BLaER1 treated with 17β-estradiol and CSF1 and Interleukin-3, amounts not matched to agents 10 nM and 100 nM (cell line): ENCODE results near the gene CHMP5.

Source experiments
- H3K27ac ChIP-seq, 11 experiments: shearing (Covaris generic); formaldehyde crosslinking; 2 replicates each; pipeline ENCODE4 v1.8.1; 2022
- H3K27me3 ChIP-seq, 11 experiments: shearing (Covaris generic); formaldehyde crosslinking; 2 replicates each; pipeline ENCODE4 v1.8.1; 2022
- H3K36me3 ChIP-seq, 11 experiments: shearing (Covaris generic); formaldehyde crosslinking; 2 replicates each; pipeline ENCODE4 v1.8.1; 2022
- H3K4me1 ChIP-seq, 10 experiments: shearing (Covaris generic); formaldehyde crosslinking; 2 replicates each; pipeline ENCODE4 v1.8.1; 2022
- H3K4me2 ChIP-seq, 11 experiments: shearing (Covaris generic); formaldehyde crosslinking; 2 replicates each; pipeline ENCODE4 v1.8.1; 2022
- H3K4me3 ChIP-seq, 10 experiments: shearing (Covaris generic); formaldehyde crosslinking; 2 replicates each; pipeline ENCODE4 v1.8.1; 2022
- H3K9ac ChIP-seq, 11 experiments: shearing (Covaris generic); formaldehyde crosslinking; 2 replicates each; pipeline ENCODE4 v1.8.1; 2022
- H3K9me3 ChIP-seq, 11 experiments: shearing (Covaris generic); formaldehyde crosslinking; replicated peaks in 1 of 11; 2 replicates each; pipeline ENCODE4 v1.8.1; 2022
- H4K20me1 ChIP-seq, 11 experiments: shearing (Covaris generic); formaldehyde crosslinking; 2 replicates each; pipeline ENCODE4 v1.8.1; 2022
- Cebpa-rat ChIP-seq, 11 experiments: shearing (Covaris generic); IDR thresholded peaks; 2 replicates each; pipeline ENCODE4 v1.8.1; 2022

Gene CHMP5

GRCh38 chr9:33263131-33264002 lies 1.5 kb upstream of the CHMP5 start:
- no peaks in the 10 kb centered on the region for H3K9me3 ChIP-seq
- peak overlapping the region; percentile 69 to 96 (median 91); a peak in 21 of 22 replicates for H3K27ac ChIP-seq
- H3K4me1 ChIP-seq: peaks cover 24 to 72% (median 32%) of the 10 kb centered on the region in 10 experiments
- H3K27me3 ChIP-seq: no peaks in the 10 kb centered on the region
- peak overlapping the region; percentile 85 to 96 (median 93) for H3K9ac ChIP-seq
- H3K4me2 ChIP-seq: peak overlapping the region; percentile 75 to 98 (median 88)
- H3K36me3 ChIP-seq: peaks cover 59 to 70% (median 65%) of the 10 kb centered on the region in 11 experiments
- H3K4me3 ChIP-seq: peak overlapping the region; percentile 86 to 98 (median 96)
- peaks cover 10 to 54% (median 39%) of the 10 kb centered on the region in 11 experiments; a peak in 17 of 22 replicates for H4K20me1 ChIP-seq
- no peak for TF ChIP-seq Cebpa-rat (IDR thresholded peaks at IDR 0.05)

DNA sequence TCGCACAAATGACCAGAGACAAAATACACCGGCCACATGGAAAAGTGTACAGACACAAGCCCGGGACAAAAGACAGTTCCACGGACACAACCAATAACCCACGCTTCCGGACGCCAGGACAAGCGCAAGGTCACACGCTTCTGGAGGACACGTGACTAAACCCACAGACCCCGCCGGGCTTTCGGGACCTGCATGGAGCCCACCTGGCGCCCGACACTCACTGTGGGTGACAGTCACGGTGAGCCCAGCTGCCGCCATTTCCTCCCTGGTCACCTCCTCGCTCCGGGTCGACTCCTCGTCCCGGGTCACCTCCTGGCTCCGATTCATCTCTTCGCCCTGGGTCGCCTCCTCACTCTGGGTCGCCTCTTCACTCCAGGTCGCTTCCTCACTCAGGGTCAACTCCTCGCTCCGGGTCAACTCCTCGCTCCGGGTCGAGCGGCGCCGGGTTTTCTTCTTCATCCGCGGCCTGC lies 811 bp upstream of the CHMP5 start:
- Histone ChIP-seq H3K9ac (peak overlapping the region; percentile 85 to 96 (median 93)), H3K4me2 (peak overlapping the region; percentile 75 to 98 (median 88)), H3K4me1 (peaks cover 24 to 72% (median 32%) of the 10 kb centered on the region in 10 experiments), H3K27me3 (no peaks in the 10 kb centered on the region), H3K27ac (peak overlapping the region; percentile 69 to 96 (median 91)), H3K9me3 (no peaks in the 10 kb centered on the region), H3K36me3 (peaks cover 56 to 70% (median 65%) of the 10 kb centered on the region in 11 experiments), H3K4me3 (peak overlapping the region; percentile 86 to 98 (median 96)), H4K20me1 (peaks cover 10 to 47% (median 34%) of the 10 kb centered on the region in 11 experiments; a peak in 16 of 22 replicates)
- TF ChIP-seq Cebpa-rat (IDR thresholded peaks at IDR 0.05): no peak

- H3K36me3 ChIP-seq: peaks cover 43 to 70% (median 65%) of the 10 kb centered on the region in 11 experiments
- peak overlapping the region; percentile 71 to 96 (median 76) for H3K4me3 ChIP-seq
- H4K20me1 ChIP-seq: peaks cover 3 to 34% (median 24%) of the 10 kb centered on the region in 11 experiments; a peak in 16 of 22 replicates
- H3K27me3 ChIP-seq: no peaks in the 10 kb centered on the region
- peak overlapping the region; percentile 92 to 99 (median 95) for H3K4me2 ChIP-seq
- peak overlapping the region; percentile 82 to 92 (median 88) for H3K9ac ChIP-seq
- peaks cover 24 to 60% (median 32%) of the 10 kb centered on the region in 10 experiments for H3K4me1 ChIP-seq
- TF ChIP-seq Cebpa-rat (IDR thresholded peaks at IDR 0.05): no peak
- peak overlapping the region; percentile 74 to 88 (median 82); a peak in 21 of 22 replicates for H3K27ac ChIP-seq
- H3K9me3 ChIP-seq: no peaks in the 10 kb centered on the region
These were observed 489 bp downstream of the CHMP5 start for GRCh38 chr9:33265211-33265865.

- TF ChIP-seq Cebpa-rat (IDR thresholded peaks at IDR 0.05): no peak
- no peak overlapping the region for H3K27ac ChIP-seq
- H3K27me3 ChIP-seq: no peaks in the 10 kb centered on the region
- H3K4me1 ChIP-seq: peaks cover 21 to 42% (median 30%) of the 10 kb centered on the region in 10 experiments
- H3K9ac ChIP-seq: no peak overlapping the region; a peak in 1 of 22 replicates
- peaks cover 42 to 70% (median 65%) of the 10 kb centered on the region in 11 experiments for H3K36me3 ChIP-seq
- no peaks in the 10 kb centered on the region for H3K9me3 ChIP-seq
- H3K4me2 ChIP-seq: peak overlapping the region in 7 of 11 experiments; percentile 4 to 99 (median 98); a peak in 9 of 22 replicates
- no peak overlapping the region for H3K4me3 ChIP-seq
- peaks cover 3 to 22% (median 14%) of the 10 kb centered on the region in 11 experiments; a peak in 16 of 22 replicates for H4K20me1 ChIP-seq
These were observed 2.4 kb downstream of the CHMP5 start for GRCh38 chr9:33267151-33267767.

DNA sequence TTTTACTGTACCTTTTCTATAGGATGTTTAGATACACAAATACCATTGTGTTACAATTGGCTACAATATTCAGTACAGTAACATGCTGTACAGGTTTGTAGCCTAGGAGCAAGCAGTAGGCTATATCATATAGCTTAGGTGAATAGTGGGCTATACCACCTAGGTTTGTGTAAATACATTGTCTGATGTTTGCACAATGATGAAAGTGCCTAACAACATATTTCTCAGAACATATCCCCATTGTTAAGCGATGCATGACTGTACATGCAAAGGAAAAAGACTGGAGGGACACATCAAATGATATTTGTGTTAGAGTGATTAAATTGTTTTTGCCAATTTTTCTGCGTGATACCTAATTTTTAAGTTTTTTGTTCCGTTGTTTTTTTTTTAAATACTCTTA lies 5.3 kb downstream of the CHMP5 start:
- TF ChIP-seq Cebpa-rat (IDR thresholded peaks at IDR 0.05): no peak
- no peaks in the 10 kb centered on the region for H3K9me3 ChIP-seq
- peaks cover 12 to 33% (median 21%) of the 10 kb centered on the region in 10 experiments for H3K4me1 ChIP-seq
- H3K36me3 ChIP-seq: peaks cover 62 to 94% (median 88%) of the 10 kb centered on the region in 11 experiments
- no peak overlapping the region for H3K9ac ChIP-seq
- H3K27me3 ChIP-seq: no peaks in the 10 kb centered on the region
- H4K20me1 ChIP-seq: peaks cover 0 to 20% (median 0%) of the 10 kb centered on the region in 11 experiments; a peak in 3 of 22 replicates
- H3K4me2 ChIP-seq: no peak overlapping the region
- H3K4me3 ChIP-seq: no peak overlapping the region
- H3K27ac ChIP-seq: no peak overlapping the region

GRCh38 chr9:33272061-33272460 lies 7.2 kb downstream of the CHMP5 start:
- no peak for TF ChIP-seq Cebpa-rat (IDR thresholded peaks at IDR 0.05)
- Histone ChIP-seq H3K4me1 (peaks cover 0 to 14% (median 2%) of the 10 kb centered on the region in 10 experiments; a peak in 9 of 20 replicates), H3K27me3 (no peaks in the 10 kb centered on the region), H3K9me3 (no peaks in the 10 kb centered on the region), H3K4me2 (no peak overlapping the region), H3K36me3 (peaks cover 78 to 100% (median 99%) of the 10 kb centered on the region in 11 experiments), H4K20me1 (peaks cover 0 to 20% (median 0%) of the 10 kb centered on the region in 11 experiments; a peak in 3 of 22 replicates), H3K9ac (no peak overlapping the region), H3K4me3 (no peak overlapping the region), H3K27ac (no peak overlapping the region)

GRCh38 chr9:33273266-33273971 lies 8.6 kb downstream of the CHMP5 start:
- Histone ChIP-seq H3K9me3 (no peaks in the 10 kb centered on the region), H3K36me3 (peaks cover 78 to 100% (median 99%) of the 10 kb centered on the region in 11 experiments), H3K4me2 (no peak overlapping the region), H3K27me3 (no peaks in the 10 kb centered on the region), H3K9ac (no peak overlapping the region), H3K27ac (no peak overlapping the region), H3K4me1 (peaks cover 0 to under 1% (median 0%) of the 10 kb centered on the region in 10 experiments; a peak in 2 of 20 replicates), H3K4me3 (no peak overlapping the region), H4K20me1 (peaks cover 0 to 20% (median 0%) of the 10 kb centered on the region in 11 experiments; a peak in 3 of 22 replicates)
- no peak for TF ChIP-seq Cebpa-rat (IDR thresholded peaks at IDR 0.05)

DNA sequence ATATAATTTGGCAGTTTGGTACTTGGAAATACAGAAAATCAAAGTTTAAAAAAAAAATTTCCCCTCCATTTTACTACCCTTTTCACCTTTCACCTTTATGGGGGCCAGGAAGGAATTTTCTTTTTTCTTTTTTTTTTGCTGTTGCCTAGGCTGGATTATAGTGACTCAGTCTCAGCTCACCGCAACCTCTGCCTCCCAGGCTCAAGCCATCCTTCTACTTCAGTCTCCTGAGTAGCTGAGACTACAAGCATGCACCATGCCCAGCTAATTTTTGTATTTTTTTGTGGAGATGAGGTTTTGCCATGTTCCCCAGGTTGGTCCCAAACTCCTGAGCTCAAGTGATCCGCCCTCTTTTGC lies 9.1 kb downstream of the CHMP5 start:
- peaks cover 81 to 100% (median 100%) of the 10 kb centered on the region in 11 experiments for H3K36me3 ChIP-seq
- no peaks in the 10 kb centered on the region for H3K27me3 ChIP-seq
- H3K4me3 ChIP-seq: no peak overlapping the region
- H3K9ac ChIP-seq: no peak overlapping the region
- no peaks in the 10 kb centered on the region for H3K4me1 ChIP-seq
- H3K4me2 ChIP-seq: no peak overlapping the region
- peaks cover 0 to 20% (median 0%) of the 10 kb centered on the region in 11 experiments; a peak in 3 of 22 replicates for H4K20me1 ChIP-seq
- no peak for TF ChIP-seq Cebpa-rat (IDR thresholded peaks at IDR 0.05)
- H3K9me3 ChIP-seq: no peaks in the 10 kb centered on the region
- no peak overlapping the region for H3K27ac ChIP-seq
